Aorta (tissue), 5 donors: ENCODE measurements around the gene CLEC10A. TPM values are rescaled to one million over a fixed set of nuclear protein-coding genes. Genes with fewer than 3 reads are reported as not detected.
"Not testable (repeated sequence)": the region's sequence is repeated elsewhere in the genome, so short reads cannot be mapped to it uniquely, and the experiment has no call there.

Experiments used
- ATAC-seq: fragments of 200-7000 bp; cut with Tn5 transposase; one replicate; pipeline ENCODE4 v1.9.1; 2022; ENCODE audit warnings: moderate library complexity; ENCODE audit not compliant: low FRiP score
- DNase-seq, 2 donors: peaks; one replicate each; pipeline ENCODE4 v3.0.0-alpha.2; 2020
- H3K27ac ChIP-seq, 2 donors: one replicate each; pipeline ENCODE4 v1.5.1; 2013; ENCODE audit warnings: low read length in 2 of 2, mild to moderate bottlenecking in 2 of 2, moderate library complexity in 2 of 2, control low read depth in 1 of 2, inconsistent platforms in 1 of 2, low read depth in 1 of 2
- H3K27me3 ChIP-seq, 2 donors: one replicate each; pipeline ENCODE4 v1.6.1; 2013; ENCODE audit warnings: control low read depth in 1 of 2, low read length in 1 of 2, mild to moderate bottlenecking in 1 of 2, moderate library complexity in 1 of 2; ENCODE audit not compliant: insufficient read depth in 2 of 2, control insufficient read depth in 1 of 2
- H3K36me3 ChIP-seq, 2 donors: one replicate each; pipeline ENCODE4 v1.6.1; 2013; ENCODE audit warnings: control low read depth in 1 of 2, low read length in 1 of 2, mild to moderate bottlenecking in 1 of 2; ENCODE audit not compliant: insufficient read depth in 2 of 2, control insufficient read depth in 1 of 2
- H3K4me1 ChIP-seq, 2 donors: one replicate each; pipeline ENCODE4 v1.6.1; 2013; ENCODE audit warnings: low read length in 2 of 2, control low read depth in 1 of 2, mild to moderate bottlenecking in 1 of 2, moderate library complexity in 1 of 2; ENCODE audit not compliant: insufficient read depth in 2 of 2, control insufficient read depth in 1 of 2
- H3K4me3 ChIP-seq, 2 donors: one replicate each; pipeline ENCODE4 v1.5.1; 2013; ENCODE audit warnings: low read length in 2 of 2, control low read depth in 1 of 2, mild to moderate bottlenecking in 1 of 2
- H3K9me3 ChIP-seq: one replicate; pipeline ENCODE4 v1.6.1; 2013; ENCODE audit warnings: mild to moderate bottlenecking, low read length; ENCODE audit not compliant: control insufficient read depth
- WGBS, 2 donors: extraction: QIAGEN DNeasy Blood & Tissue Kit; methylation state at CpG; one replicate each; pipeline ENCODE4 v1.1.7; 2013; 5-methylcytosine and 5-hydroxymethylcytosine counted together
- intact Hi-C, 2 donors: fragments of 100-400 bp; cut with DNase I; formaldehyde crosslinking; loops; one replicate each; pipeline versions ENCODE4 v1.14.2 to v1.15.0; 2022
- long read RNA-seq, 2 donors: library from polyadenylated mRNA; unstranded; transcript quantifications; one replicate each; pipeline ENCODE4 v2.0.0, GENCODE V29; 2020 to 2021
- polyA plus RNA-seq, 2 donors: library from polyadenylated mRNA; stranded (reverse); fragments of 200-250 nt; gene quantifications; one replicate each; pipeline ENCODE4 v1.2.3, GENCODE V29; 2013
- total RNA-seq, 2 donors: library from RNA; stranded (reverse); fragmentation: NEBNext Ultra II Directional; extraction: Animal tissue kit (Norgen Biotek cat#: 25700); gene quantifications; one replicate each; pipeline ENCODE4 v1.2.1, GENCODE V29; 2021
- donor health status: healthy with polysubstance abuse.
- donor health status: Bipolar disorder and iron deficiency.
- donor health status: DM: no; HTN: no; CAD: no.
- donor health status: DM: no; HTN: no; CAD: no.
- donor health status: DM: yes; HTN: yes; CAD: no.

CLEC10A gene, protein sequence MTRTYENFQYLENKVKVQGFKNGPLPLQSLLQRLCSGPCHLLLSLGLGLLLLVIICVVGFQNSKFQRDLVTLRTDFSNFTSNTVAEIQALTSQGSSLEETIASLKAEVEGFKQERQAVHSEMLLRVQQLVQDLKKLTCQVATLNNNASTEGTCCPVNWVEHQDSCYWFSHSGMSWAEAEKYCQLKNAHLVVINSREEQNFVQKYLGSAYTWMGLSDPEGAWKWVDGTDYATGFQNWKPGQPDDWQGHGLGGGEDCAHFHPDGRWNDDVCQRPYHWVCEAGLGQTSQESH
- total RNA-seq, result 10 to 100 TPM in 1 of 2 donors, 1 to 10 TPM in 1; 7.7 to 29.1 TPM
- 1 to 10 TPM; 1.9 to 2.4 TPM for polyA plus RNA-seq
- long read RNA-seq, donor 1, transcript CLEC10A-202 (9 exons, 1,646 nt), result major isoform, 17 of 33 reads
- long read RNA-seq, donor 1, transcript CLEC10A-204 (9 exons, 1,442 nt), result minor isoform, 5 of 33 reads
- long read RNA-seq, donor 1, partial matches to known transcripts, result 4 of 33 reads
- long read RNA-seq, donor 1, other reads (novel, unspliced or antisense), result 5 of 33 reads
- long read RNA-seq, donor 2, partial matches to known transcripts, result 1 of 6 reads
- long read RNA-seq, donor 2, other reads (novel, unspliced or antisense), result 2 of 6 reads

DNA sequence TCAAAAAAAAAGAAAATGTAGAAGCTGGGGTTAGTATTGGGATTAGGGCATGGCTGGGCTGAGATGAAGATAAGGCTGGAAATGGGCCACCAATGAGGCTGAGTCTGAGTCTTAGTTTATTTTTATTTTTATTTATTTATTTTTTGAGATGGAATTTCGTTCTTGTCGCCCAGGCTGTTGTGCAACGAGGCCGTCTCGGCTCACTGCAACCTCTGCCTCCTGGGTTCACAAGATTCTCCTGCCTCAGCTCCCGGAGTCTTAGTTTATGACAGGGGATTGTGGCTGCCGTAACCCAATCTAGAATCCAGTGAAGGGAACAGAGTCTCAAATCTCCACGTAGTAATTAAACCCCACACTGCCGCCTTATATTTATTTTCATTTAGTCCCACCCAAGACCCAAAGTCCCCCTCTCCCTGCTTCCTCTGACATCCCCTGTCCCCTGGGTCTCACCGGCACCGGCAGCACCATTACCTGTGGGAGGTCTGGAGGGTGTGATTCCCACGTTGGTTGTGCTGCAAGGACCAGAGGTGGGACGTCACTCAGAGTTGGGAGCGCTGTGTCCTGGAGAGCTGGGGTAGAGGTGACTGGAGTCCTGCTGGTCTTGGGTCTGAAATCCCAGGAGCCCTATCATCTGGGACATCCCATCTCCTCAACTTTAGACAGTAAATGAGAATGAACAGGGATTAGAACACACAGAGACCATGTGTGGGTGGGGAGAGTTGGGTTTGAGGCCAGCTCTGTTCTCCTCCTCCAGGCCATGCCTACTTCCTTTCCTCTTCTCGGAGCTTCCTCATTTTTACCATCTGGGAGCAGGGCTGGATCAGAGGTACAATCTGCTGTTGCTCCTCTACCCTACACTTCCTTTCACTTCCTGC lies at the start of gene CLEC10A:
Gene CLEC10A (minus strand): TSS at position 671 of the 875 bp plus-strand sequence. CDS start 1,439 bp downstream, outside the sequence.
- Histone ChIP-seq H3K4me3 (no peak within 1 kb of the TSS), H3K9me3 (peaks cover 2% of the 10 kb centered on the region), H3K4me1 (no peaks in the 10 kb centered on the region), H3K36me3 (no peaks in the 10 kb centered on the region), H3K27ac (no peak within 1 kb of the TSS), H3K27me3 (no peaks in the 10 kb centered on the region)
- 68 to 70% methylated on average over 15 of the region's 15 CpGs for WGBS, 2 donors
- intact Hi-C loops, result no loop called here
- DNase-seq (peak in 1 of 2 donors; percentile 60), ATAC-seq (peak; percentile 45)

DNA sequence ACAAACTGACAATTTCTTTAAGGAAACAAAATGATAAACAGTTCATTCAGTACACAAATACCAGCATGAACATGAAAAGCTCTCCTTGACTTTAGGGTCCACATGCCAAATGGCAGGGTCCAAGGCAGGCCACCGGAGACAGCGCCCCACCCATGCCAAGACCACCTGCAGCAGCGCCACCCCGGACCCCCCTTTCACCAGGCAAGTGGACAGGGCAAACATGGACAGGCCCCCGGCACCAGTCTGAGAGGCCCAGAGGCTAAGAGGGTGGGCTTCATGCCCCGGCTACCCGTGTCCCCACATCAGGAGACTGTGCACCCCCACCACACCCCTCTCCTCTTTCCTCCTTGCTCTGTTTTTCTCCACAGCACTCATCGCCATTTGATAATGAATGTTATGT lies 49.3 kb upstream of the CLEC10A start:
- intact Hi-C loops, result no loop called here
- peak in 1 of 2 donors; percentile 59 for DNase-seq
- 77 to 85% methylated on average over 8 of the region's 8 CpGs for WGBS, 2 donors

DNA sequence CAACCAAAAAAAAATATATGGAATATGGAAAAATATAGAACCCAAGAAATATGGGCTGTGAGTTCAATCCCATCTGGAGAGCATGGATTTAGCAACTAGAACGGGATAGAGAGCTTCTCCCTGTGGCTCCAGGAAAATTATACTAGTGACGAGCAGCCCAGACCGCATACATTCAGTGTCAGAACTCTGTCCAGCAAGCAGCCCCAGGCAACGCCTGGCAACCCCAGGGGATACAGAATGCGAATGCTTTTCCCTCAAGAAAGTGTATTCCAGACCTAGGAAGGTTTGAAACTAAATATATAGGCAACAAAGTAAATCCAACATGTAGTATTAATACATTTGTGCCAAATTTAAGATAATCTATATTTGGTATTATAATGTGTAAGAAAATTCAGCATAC lies 48.1 kb upstream of the CLEC10A start:
- no peaks in the 10 kb centered on the region for H3K36me3 ChIP-seq
- DNase-seq (peak in 1 of 2 donors; percentile 23), ATAC-seq (no peak)
- WGBS, 2 donors, result 16 to 22% methylated on average over 5 of the region's 5 CpGs
- no peaks in the 10 kb centered on the region for H3K9me3 ChIP-seq
- H3K4me3 ChIP-seq, result no peak overlapping the region
- no peak overlapping the region for H3K27ac ChIP-seq
- H3K4me1 ChIP-seq, result no peaks in the 10 kb centered on the region
- intact Hi-C loops, result no loop called here
- no peaks in the 10 kb centered on the region for H3K27me3 ChIP-seq

More for the DNA sequence above, 49.3 kb upstream of the CLEC10A start:
- H3K27ac ChIP-seq, result no peak overlapping the region
- H3K4me1 ChIP-seq, result no peaks in the 10 kb centered on the region
- no peaks in the 10 kb centered on the region for H3K27me3 ChIP-seq
- H3K9me3 ChIP-seq, result no peaks in the 10 kb centered on the region
- no peak for ATAC-seq
- H3K4me3 ChIP-seq, result no peak overlapping the region
- no peaks in the 10 kb centered on the region for H3K36me3 ChIP-seq

DNA sequence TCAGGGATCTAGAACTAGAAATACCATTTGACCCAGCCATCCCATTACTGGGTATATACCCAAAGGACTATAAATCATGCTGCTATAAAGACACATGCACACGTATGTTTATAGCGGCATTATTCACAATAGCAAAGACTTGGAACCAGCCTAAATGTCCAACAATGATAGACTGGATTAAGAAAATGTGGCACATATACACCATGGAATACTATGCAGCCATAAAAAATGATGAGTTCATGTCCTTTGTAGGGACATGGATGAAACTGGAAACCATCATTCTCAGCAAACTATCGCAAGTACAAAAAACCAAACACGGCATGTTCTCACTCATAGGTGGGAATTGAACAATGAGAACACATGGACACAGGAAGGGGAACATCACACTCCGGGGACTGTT lies 47.5 kb upstream of the CLEC10A start:
- H3K4me1 ChIP-seq, ATAC-seq, DNase-seq, H3K27me3 ChIP-seq, H3K9me3 ChIP-seq, H3K4me3 ChIP-seq, H3K36me3 ChIP-seq, intact Hi-C loops, H3K27ac ChIP-seq: not testable (repeated sequence)
- WGBS, 2 donors, result 90 to 95% methylated on average over 4 to 5 of the region's 5 CpGs

DNA sequence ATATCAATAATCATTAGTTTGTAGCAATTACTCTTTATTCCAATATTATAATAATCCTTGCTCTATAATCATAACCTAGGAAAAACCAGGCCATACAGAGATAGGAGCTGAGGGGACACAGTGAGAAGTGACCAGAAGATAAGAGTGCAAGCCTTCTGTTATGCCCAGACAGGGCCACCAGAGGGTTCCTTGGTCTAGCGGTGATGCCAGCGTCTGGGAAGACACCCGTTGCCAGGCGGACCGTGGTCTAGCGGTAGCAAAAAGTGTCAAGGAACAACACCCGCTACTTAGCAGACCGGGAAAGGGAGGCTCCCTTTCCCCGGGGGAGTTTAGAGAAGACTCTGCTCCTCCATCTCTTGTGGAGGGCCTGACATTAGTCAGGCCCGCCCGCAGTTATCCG lies 46.3 kb upstream of the CLEC10A start:
- H3K27ac ChIP-seq, H3K4me1 ChIP-seq, H3K9me3 ChIP-seq, DNase-seq, H3K36me3 ChIP-seq, H3K27me3 ChIP-seq, ATAC-seq, intact Hi-C loops, H3K4me3 ChIP-seq: not testable (repeated sequence)
- WGBS, 2 donors, result 78% methylated on average over 12 of the region's 12 CpGs

DNA sequence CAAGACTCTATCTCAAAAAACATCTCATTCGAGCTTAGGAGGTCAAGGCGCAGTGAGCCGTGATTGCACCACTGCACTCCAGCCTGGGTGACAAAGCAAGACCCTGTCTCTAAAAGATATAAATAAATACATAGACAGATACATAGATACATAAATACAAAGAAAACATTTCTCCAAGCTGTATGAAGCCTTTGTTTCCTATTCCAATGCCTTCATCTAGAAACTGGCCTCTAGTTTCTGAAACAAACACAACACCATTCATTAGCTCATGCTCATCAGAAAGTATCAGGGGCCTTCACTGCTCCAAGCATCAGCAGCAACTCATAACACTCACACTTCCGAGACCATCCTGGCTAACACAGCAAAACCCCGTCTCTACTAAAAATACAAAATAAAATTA lies 44.9 kb upstream of the CLEC10A start:
- Histone ChIP-seq H3K9me3 (no peaks in the 10 kb centered on the region), H3K4me1 (no peaks in the 10 kb centered on the region), H3K27ac (no peak overlapping the region), H3K27me3 (no peaks in the 10 kb centered on the region), H3K4me3 (no peak overlapping the region), H3K36me3 (no peaks in the 10 kb centered on the region)
- ATAC-seq (no peak), DNase-seq (no peak)
- intact Hi-C loops, result no loop called here
- 84 to 88% methylated on average over 5 of the region's 5 CpGs for WGBS, 2 donors

DNA sequence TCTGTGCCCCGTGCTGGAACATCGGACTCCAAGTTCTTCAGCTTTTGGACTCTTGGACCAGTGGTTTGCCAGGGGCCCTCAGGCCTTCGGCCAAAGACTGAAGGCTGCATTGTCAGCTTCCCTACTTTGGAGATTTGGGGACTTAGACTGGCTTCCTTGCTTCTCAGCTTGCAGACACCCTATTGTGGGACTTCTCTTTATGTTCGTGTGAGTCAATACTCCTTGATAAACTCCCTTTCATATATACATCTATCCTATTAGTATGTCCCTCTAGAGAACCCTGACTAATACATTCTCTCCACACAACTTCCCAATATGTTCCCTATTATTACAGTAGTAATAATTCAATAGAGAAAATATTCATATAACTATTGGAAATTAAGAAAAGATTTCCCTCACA lies 43.8 kb upstream of the CLEC10A start:
- H3K9me3 ChIP-seq, result no peaks in the 10 kb centered on the region
- no peak for DNase-seq
- H3K27ac ChIP-seq, result no peak overlapping the region
- intact Hi-C loops, result no loop called here
- no peak for ATAC-seq
- no peaks in the 10 kb centered on the region for H3K4me1 ChIP-seq
- WGBS, 2 donors, result 85 to 93% methylated on average over 4 of the region's 4 CpGs
- H3K36me3 ChIP-seq, result no peaks in the 10 kb centered on the region
- H3K27me3 ChIP-seq, result no peaks in the 10 kb centered on the region
- H3K4me3 ChIP-seq, result no peak overlapping the region

DNA sequence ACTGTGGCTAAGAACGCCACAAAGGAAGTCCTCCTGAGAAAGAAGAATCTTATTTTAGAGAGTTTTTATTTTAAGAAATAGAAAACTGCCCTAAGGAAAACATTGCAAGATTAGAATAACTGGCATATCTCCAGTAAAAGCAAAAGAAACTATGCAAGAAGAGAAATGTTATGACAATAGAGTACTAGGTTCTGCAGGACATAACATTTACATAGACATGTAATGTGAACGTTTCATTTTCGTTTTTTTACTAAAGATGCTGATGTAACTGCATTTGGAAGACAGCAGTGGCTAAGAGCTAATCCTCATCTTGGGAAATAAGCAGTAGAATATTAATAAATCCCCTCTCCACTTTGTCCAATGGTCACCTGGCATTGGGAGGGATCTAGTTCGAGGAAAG lies 42.3 kb upstream of the CLEC10A start:
- no peaks in the 10 kb centered on the region for H3K36me3 ChIP-seq
- H3K27me3 ChIP-seq, result no peaks in the 10 kb centered on the region
- ATAC-seq (no peak), DNase-seq (no peak)
- intact Hi-C loops, result no loop called here
- 11 to 14% methylated on average over 4 of the region's 4 CpGs for WGBS, 2 donors
- H3K9me3 ChIP-seq, result peaks cover 2% of the 10 kb centered on the region
- no peaks in the 10 kb centered on the region for H3K4me1 ChIP-seq
- H3K4me3 ChIP-seq, result no peak overlapping the region
- no peak overlapping the region for H3K27ac ChIP-seq
